IMR-90 (cell line): ENCODE measurements around the gene NOL4L. TPM values are rescaled to one million over a fixed set of nuclear protein-coding genes. Genes with fewer than 3 reads are reported as not detected.

Experiments used
- ATAC-seq: fragments of 200-7000 bp; cut with Tn5 transposase; 2 replicates; pipeline ENCODE4 v1.9.1; 2020; ENCODE audit warnings: low read depth, mild to moderate bottlenecking, moderate library complexity
- BruUV-seq: library from RNA; stranded (reverse); fragments of 400-500 nt; replicated peaks from 2 replicates; lab custom pipeline; 2021; lab: Mats Ljungman, UMichigan
- CTCF ChIA-PET: fragments of 300-600 bp; formaldehyde crosslinking; extraction: SDS; loops from one replicate; lab custom pipeline; 2021; ENCODE audit warnings: antibody characterized with exemption; lab: Yijun Ruan, JAX
- POLR2A ChIA-PET: fragments of 300-600 bp; sonication (Branson Sonifier 250); formaldehyde crosslinking; loops from one replicate; lab custom pipeline; 2022; ENCODE audit warnings: antibody characterized with exemption; ENCODE audit not compliant: unreplicated experiment; lab: Charles Lee
- DNase-seq: peaks from one replicate; pipeline ENCODE4 v3.0.0; 2013
- H2AFZ ChIP-seq: replicated peaks from 2 replicates; pipeline ENCODE3; 2013; ENCODE audit warnings: low read length, mild to moderate bottlenecking; ENCODE audit not compliant: poor library complexity
- H2AK5ac ChIP-seq: 2 replicates; pipeline ENCODE4 v1.6.1; 2013; ENCODE audit warnings: low read depth, low read length, inconsistent platforms
- H2AK9ac ChIP-seq: replicated peaks from 2 replicates; pipeline ENCODE3; 2013; ENCODE audit warnings: mild to moderate bottlenecking, low read depth, low read length, moderate library complexity; ENCODE audit not compliant: poor library complexity
- H2BK120ac ChIP-seq: 2 replicates; pipeline ENCODE4 v1.6.1; 2013; ENCODE audit warnings: low read depth, low read length, inconsistent platforms
- H2BK15ac ChIP-seq: 3 replicates; pipeline ENCODE4 v1.6.1; 2013; ENCODE audit warnings: low read depth, low read length, inconsistent platforms
- H2BK20ac ChIP-seq: 2 replicates; pipeline ENCODE4 v1.6.1; 2013; ENCODE audit warnings: low read depth, mild to moderate bottlenecking, inconsistent platforms, low read length, moderate library complexity
- H2BK5ac ChIP-seq: 2 replicates; pipeline ENCODE4 v1.6.1; 2013; ENCODE audit warnings: mild to moderate bottlenecking, low read depth, low read length, inconsistent platforms; ENCODE audit not compliant: poor library complexity, severe bottlenecking
- H3K14ac ChIP-seq: replicated peaks from 2 replicates; pipeline ENCODE4 v1.6.1; 2013; ENCODE audit warnings: low read depth, low read length, inconsistent platforms
- H3K18ac ChIP-seq: 2 replicates; pipeline ENCODE4 v1.6.1; 2013; ENCODE audit warnings: low read depth, low read length, control low read depth
- H3K23ac ChIP-seq: 2 replicates; pipeline ENCODE4 v1.6.1; 2013; ENCODE audit warnings: low read depth, low read length, inconsistent platforms
- H3K27ac ChIP-seq: 2 replicates; pipeline ENCODE4 v1.5.1; 2013; ENCODE audit warnings: mild to moderate bottlenecking, control low read depth, low read length; ENCODE audit not compliant: insufficient read depth
- H3K27me3 ChIP-seq: 2 replicates; pipeline ENCODE4 v1.6.1; 2013; ENCODE audit warnings: low read length; ENCODE audit not compliant: control insufficient read depth, insufficient read depth
- H3K36me3 ChIP-seq: 2 replicates; pipeline ENCODE4 v1.6.1; 2013; ENCODE audit warnings: low read length, mixed read lengths; ENCODE audit not compliant: control insufficient read depth, insufficient read depth
- H3K4ac ChIP-seq: 2 replicates; pipeline ENCODE4 v1.6.1; 2013; ENCODE audit warnings: low read depth, low read length, inconsistent platforms
- H3K4me1 ChIP-seq: 2 replicates; pipeline ENCODE4 v1.6.1; 2013; ENCODE audit warnings: low read length, mixed read lengths; ENCODE audit not compliant: control insufficient read depth, insufficient read depth
- H3K4me2 ChIP-seq: 2 replicates; pipeline ENCODE4 v1.6.1; 2013; ENCODE audit warnings: low read depth, mild to moderate bottlenecking, control low read depth, low read length, moderate library complexity
- H3K4me3 ChIP-seq: 2 replicates; pipeline ENCODE4 v1.5.1; 2013; ENCODE audit warnings: low read depth, mild to moderate bottlenecking, control low read depth, low read length, moderate library complexity; ENCODE audit not compliant: insufficient read depth
- H3K56ac ChIP-seq: 2 replicates; pipeline ENCODE4 v1.6.1; 2013; ENCODE audit warnings: low read length, inconsistent platforms; ENCODE audit not compliant: insufficient read depth; ENCODE audit errors: extremely low read depth
- H3K79me1 ChIP-seq, 2 experiments: 2 replicates each; pipeline ENCODE4 v1.6.1; 2013; ENCODE audit warnings: low read length in 2 of 2, inconsistent platforms in 1 of 2, low read depth in 1 of 2
- H3K9ac ChIP-seq: 2 replicates; pipeline ENCODE4 v1.6.1; 2013; ENCODE audit warnings: low read depth, low read length, control low read depth
- H3K9me1 ChIP-seq: 2 replicates; pipeline ENCODE4 v1.6.1; 2013; ENCODE audit warnings: low read length, inconsistent platforms; ENCODE audit not compliant: insufficient read depth
- H3K9me3 ChIP-seq: 2 replicates; pipeline ENCODE4 v1.6.1; 2013; ENCODE audit warnings: low read length; ENCODE audit not compliant: control insufficient read depth, insufficient read depth
- H4K20me1 ChIP-seq: 2 replicates; pipeline ENCODE4 v1.6.1; 2013; ENCODE audit warnings: low read length, inconsistent platforms; ENCODE audit not compliant: insufficient read depth
- H4K5ac ChIP-seq: 2 replicates; pipeline ENCODE4 v1.6.1; 2013; ENCODE audit warnings: mild to moderate bottlenecking, low read depth, low read length, control low read depth
- H4K8ac ChIP-seq, 2 experiments: 2 replicates each; pipeline ENCODE4 v1.6.1; 2013; ENCODE audit warnings: low read depth in 2 of 2, low read length in 2 of 2, control low read depth in 1 of 2, inconsistent platforms in 1 of 2
- H4K91ac ChIP-seq: 2 replicates; pipeline ENCODE4 v1.6.1; 2013; ENCODE audit warnings: low read depth, low read length, inconsistent platforms; ENCODE audit not compliant: insufficient read depth
- BHLHE40 ChIP-seq: fragments of 150-350 bp; IDR thresholded peaks from 2 replicates; pipeline ENCODE4 v1.6.1; 2016; ENCODE audit warnings: mild to moderate bottlenecking, low read depth, low read length
- CEBPB ChIP-seq: IDR thresholded peaks from 2 replicates; pipeline ENCODE4 v1.6.1; 2012; ENCODE audit warnings: low read depth, low read length, improper control_type of control experiment
- CHD1 ChIP-seq: IDR thresholded peaks from 2 replicates; pipeline ENCODE4 v1.6.1; 2012; ENCODE audit warnings: low read depth, low read length, improper control_type of control experiment
- FOS ChIP-seq: fragments of 150-350 bp; IDR thresholded peaks from 2 replicates; pipeline ENCODE4 v1.6.1; 2016; ENCODE audit warnings: low read depth, low read length
- MAFK ChIP-seq: IDR thresholded peaks from 2 replicates; pipeline ENCODE4 v1.6.1; 2012; ENCODE audit warnings: low read depth, low read length, improper control_type of control experiment
- MAZ ChIP-seq: IDR thresholded peaks from 2 replicates; pipeline ENCODE4 v1.6.1; 2012; ENCODE audit warnings: low read depth, mild to moderate bottlenecking, low read length, improper control_type of control experiment, moderate library complexity, borderline replicate concordance
- MXI1 ChIP-seq: IDR thresholded peaks from 2 replicates; pipeline ENCODE4 v1.6.1; 2012; ENCODE audit warnings: low read depth, mild to moderate bottlenecking, low read length, moderate library complexity, borderline replicate concordance
- NFE2L2 ChIP-seq: fragments of 150-350 bp; IDR thresholded peaks from 2 replicates; pipeline ENCODE4 v1.6.1; 2016; ENCODE audit warnings: low read depth, mild to moderate bottlenecking, low read length
- POLR2A ChIP-seq: IDR thresholded peaks from 2 replicates; pipeline ENCODE4 v1.6.1; 2012; ENCODE audit warnings: mild to moderate bottlenecking, low read depth, low read length
- RAD21 ChIP-seq: IDR thresholded peaks from 2 replicates; pipeline ENCODE4 v1.6.1; 2012; ENCODE audit warnings: low read length, improper control_type of control experiment
- RCOR1 ChIP-seq: IDR thresholded peaks from 2 replicates; pipeline ENCODE4 v1.6.1; 2012; ENCODE audit warnings: mild to moderate bottlenecking, low read length, improper control_type of control experiment; ENCODE audit not compliant: insufficient replicate concordance
- RFX5 ChIP-seq: IDR thresholded peaks from 2 replicates; pipeline ENCODE4 v1.8.0; 2012; ENCODE audit warnings: low read depth, mild to moderate bottlenecking, low read length, moderate library complexity
- SMC3 ChIP-seq: fragments of 150-350 bp; IDR thresholded peaks from 2 replicates; pipeline ENCODE4 v1.6.1; 2016; ENCODE audit warnings: low read depth, mild to moderate bottlenecking, antibody characterized with exemption, low read length, moderate library complexity
- WGBS, 2 experiments: methylation state at CpG; one replicate each; pipeline versions ENCODE4 v1.1.5 to v1.1.7; 2013; ENCODE audit warnings: missing lambda C conversion rate in 2 of 2; ENCODE audit not compliant: insufficient read length in 1 of 2; ENCODE audit errors: extremely low coverage in 2 of 2; 5-methylcytosine and 5-hydroxymethylcytosine counted together
- dilution Hi-C: fragments of 300-500 bp; cut with HindIII; formaldehyde crosslinking; loops from one replicate; pipeline ENCODE4 v1.14.3; 2018; ENCODE audit warnings: low sequenced_read_pairs; ENCODE audit not compliant: unreplicated experiment
- in situ Hi-C: fragments of 300-500 bp; cut with MboI; formaldehyde crosslinking; loops from 3 replicates; pipeline ENCODE4 v1.14.3; 2019; ENCODE audit warnings: low sequenced_read_pairs, inconsistent platforms, mixed read lengths
- intact Hi-C: fragments of 100-400 bp; cut with micrococcal nuclease; formaldehyde crosslinking; loops from 2 replicates; pipeline ENCODE4 v1.10.0; 2022
- polyA plus RNA-seq, 3 experiments: library from polyadenylated mRNA; depleted of rRNA; stranded (reverse); fragments of >200 nt; gene quantifications; 2 replicates each; pipeline ENCODE4 v1.2.3, GENCODE V29; 2012; ENCODE audit warnings: low replicate concordance in 1 of 3
- total RNA-seq: library from RNA; depleted of rRNA; stranded (reverse); fragments of >200 nt; gene quantifications from 2 replicates; pipeline ENCODE4 v1.2.3, GENCODE V29; 2012
- TF ChIP-seq, protein P1 (sequence below): fragments of 150-350 bp; IDR thresholded peaks from 2 replicates; pipeline ENCODE4 v1.6.1; 2017; ENCODE audit warnings: mild to moderate bottlenecking, antibody characterized with exemption, low read length, low read depth
- TF ChIP-seq, protein P2 (sequence below): conservative IDR thresholded peaks from 2 replicates; pipeline ENCODE4 v1.5.1; 2012; ENCODE audit warnings: mild to moderate bottlenecking, low read depth, low read length, improper control_type of control experiment
- TF ChIP-seq, protein P3 (sequence below): fragments of 150-350 bp; IDR thresholded peaks from 2 replicates; pipeline ENCODE4 v1.6.1; 2016; ENCODE audit warnings: low read depth, mild to moderate bottlenecking, low read length, moderate library complexity, borderline replicate concordance

NOL4L gene
- total and polyA plus RNA-seq, 2 of the 4 experiments (the other 2 are of a cell fraction), result 4.7 to 13.3 TPM

DNA sequence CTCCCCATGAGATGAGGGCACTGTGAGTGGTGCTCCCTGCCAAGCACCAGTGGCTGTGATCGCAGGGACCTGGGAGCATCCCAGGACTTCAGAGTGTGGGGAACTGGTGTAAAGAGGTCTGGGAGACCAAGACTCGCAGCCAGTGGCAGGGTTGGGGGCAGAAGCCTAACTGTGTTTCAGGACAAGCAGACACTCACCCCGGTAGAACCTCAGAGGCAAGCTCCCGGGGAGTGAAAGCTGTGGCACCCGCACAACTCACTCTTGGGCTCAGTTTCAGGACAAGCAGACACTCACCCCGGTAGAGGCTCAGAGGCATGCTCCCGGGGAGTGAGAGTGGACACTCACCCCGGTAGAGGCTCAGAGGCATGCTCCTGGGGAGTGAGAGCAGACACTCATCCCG is 114.2 kb downstream of the NOL4L start:
- Histone ChIP-seq H2BK120ac (no peak overlapping the region), H4K20me1 (no peaks in the 10 kb centered on the region; the same call in none of the 2 replicates), H3K27ac (peak overlapping the region; percentile 3; the same call in 1 of the 2 replicates), H2BK20ac (no peak overlapping the region), H2AK9ac (no peak overlapping the region), H2AFZ (no peak overlapping the region), H3K4ac (peak overlapping the region; percentile 78), H3K9me3 (no peaks in the 10 kb centered on the region), H4K5ac (no peak overlapping the region), H3K27me3 (no peaks in the 10 kb centered on the region), H2BK15ac (no peak overlapping the region), H3K36me3 (peaks cover 11% of the 10 kb centered on the region; the same call in 1 of the 2 replicates), H3K14ac (peak overlapping the region; percentile 1; the same call in 1 of the 2 replicates), H3K18ac (no peak overlapping the region), H4K8ac (peak overlapping the region in 1 of 2 experiments; percentile 14; a peak in 2 of 4 replicates), H2BK5ac (peak overlapping the region; percentile 8), H3K4me3 (no peak overlapping the region), H3K79me1 (peaks cover 11 to 90% of the 10 kb centered on the region in 2 experiments; a peak in 3 of 4 replicates), H3K9ac (no peak overlapping the region), H3K23ac (peak overlapping the region; percentile 89; the same call in 1 of the 2 replicates), H3K4me2 (no peak overlapping the region), H3K56ac (no peak overlapping the region), H4K91ac (peak overlapping the region; percentile 32; the same call in 1 of the 2 replicates), H2AK5ac (peak overlapping the region; percentile 66; the same call in 1 of the 2 replicates), H3K4me1 (peaks cover 33% of the 10 kb centered on the region), H3K9me1 (peaks cover 23% of the 10 kb centered on the region)
- DNase-seq (no peak), ATAC-seq (no peak)
- intact Hi-C loops, result no loop called here
- in situ Hi-C loops, result no loop called here
- ChIA-PET POLR2A (no interaction called here), CTCF (no interaction called here)
- dilution Hi-C loops, result no loop called here
- TF ChIP-seq, protein P1, sequence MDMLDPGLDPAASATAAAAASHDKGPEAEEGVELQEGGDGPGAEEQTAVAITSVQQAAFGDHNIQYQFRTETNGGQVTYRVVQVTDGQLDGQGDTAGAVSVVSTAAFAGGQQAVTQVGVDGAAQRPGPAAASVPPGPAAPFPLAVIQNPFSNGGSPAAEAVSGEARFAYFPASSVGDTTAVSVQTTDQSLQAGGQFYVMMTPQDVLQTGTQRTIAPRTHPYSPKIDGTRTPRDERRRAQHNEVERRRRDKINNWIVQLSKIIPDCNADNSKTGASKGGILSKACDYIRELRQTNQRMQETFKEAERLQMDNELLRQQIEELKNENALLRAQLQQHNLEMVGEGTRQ, result no peak
- TF ChIP-seq, protein P2, sequence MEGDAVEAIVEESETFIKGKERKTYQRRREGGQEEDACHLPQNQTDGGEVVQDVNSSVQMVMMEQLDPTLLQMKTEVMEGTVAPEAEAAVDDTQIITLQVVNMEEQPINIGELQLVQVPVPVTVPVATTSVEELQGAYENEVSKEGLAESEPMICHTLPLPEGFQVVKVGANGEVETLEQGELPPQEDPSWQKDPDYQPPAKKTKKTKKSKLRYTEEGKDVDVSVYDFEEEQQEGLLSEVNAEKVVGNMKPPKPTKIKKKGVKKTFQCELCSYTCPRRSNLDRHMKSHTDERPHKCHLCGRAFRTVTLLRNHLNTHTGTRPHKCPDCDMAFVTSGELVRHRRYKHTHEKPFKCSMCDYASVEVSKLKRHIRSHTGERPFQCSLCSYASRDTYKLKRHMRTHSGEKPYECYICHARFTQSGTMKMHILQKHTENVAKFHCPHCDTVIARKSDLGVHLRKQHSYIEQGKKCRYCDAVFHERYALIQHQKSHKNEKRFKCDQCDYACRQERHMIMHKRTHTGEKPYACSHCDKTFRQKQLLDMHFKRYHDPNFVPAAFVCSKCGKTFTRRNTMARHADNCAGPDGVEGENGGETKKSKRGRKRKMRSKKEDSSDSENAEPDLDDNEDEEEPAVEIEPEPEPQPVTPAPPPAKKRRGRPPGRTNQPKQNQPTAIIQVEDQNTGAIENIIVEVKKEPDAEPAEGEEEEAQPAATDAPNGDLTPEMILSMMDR, result no peak
- TF ChIP-seq RFX5 (no peak), SMC3 (no peak), FOS (no peak), CHD1 (no peak), POLR2A (no peak), NFE2L2 (no peak), RCOR1 (no peak), MAFK (no peak), CEBPB (no peak), MAZ (no peak), RAD21 (no peak), BHLHE40 (no peak), MXI1 (no peak)
- TF ChIP-seq, protein P3, sequence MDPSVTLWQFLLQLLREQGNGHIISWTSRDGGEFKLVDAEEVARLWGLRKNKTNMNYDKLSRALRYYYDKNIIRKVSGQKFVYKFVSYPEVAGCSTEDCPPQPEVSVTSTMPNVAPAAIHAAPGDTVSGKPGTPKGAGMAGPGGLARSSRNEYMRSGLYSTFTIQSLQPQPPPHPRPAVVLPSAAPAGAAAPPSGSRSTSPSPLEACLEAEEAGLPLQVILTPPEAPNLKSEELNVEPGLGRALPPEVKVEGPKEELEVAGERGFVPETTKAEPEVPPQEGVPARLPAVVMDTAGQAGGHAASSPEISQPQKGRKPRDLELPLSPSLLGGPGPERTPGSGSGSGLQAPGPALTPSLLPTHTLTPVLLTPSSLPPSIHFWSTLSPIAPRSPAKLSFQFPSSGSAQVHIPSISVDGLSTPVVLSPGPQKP, result no peak
- BruUV-seq, result no TSS peak
- 70% methylated on average over 5 of the region's 9 CpGs; no CpG with 5 or more reads in 1 of the 2 experiments for WGBS, 2 experiments
